Raji (cell line): Measurements from ENCODE around the gene OR2M4.

ENCODE experiments used
- POLR2A ChIP-seq: IDR thresholded peaks from 2 replicates; pipeline ENCODE4 v1.6.1; 2011; ENCODE audit warnings: low read depth, low read length, control low read depth; ENCODE audit not compliant: insufficient read depth

OR2M4 gene, protein sequence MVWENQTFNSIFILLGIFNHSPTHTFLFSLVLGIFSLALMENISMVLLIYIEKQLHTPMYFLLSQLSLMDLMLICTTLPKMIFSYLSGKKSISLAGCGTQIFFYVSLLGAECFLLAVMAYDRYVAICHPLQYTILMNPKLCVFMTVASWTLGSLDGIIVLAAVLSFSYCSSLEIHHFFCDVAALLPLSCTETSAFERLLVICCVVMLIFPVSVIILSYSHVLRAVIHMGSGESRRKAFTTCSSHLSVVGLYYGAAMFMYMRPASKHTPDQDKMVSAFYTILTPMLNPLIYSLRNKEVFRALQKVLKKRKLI

DNA sequence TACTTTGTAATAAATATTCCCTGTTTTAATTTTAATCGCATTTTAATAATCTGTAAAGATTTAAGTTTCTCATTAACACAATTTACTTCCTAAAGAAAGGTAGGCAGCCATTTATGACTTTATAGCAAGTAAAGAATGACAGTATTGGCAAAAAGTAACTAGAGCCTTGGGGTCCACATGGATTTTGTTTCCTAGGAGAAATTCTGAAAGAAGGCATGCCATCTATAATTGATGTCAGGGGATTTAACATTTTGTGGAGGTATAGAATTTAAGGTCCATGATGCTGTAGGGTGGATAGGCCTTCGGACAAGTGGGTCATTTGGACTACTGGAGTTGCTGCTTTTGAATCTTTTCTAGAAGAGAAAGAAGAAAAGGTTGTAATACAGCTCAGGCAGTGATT is at the start of gene OR2M4:
Gene OR2M4 (plus strand): TSS at position 301 of the 400 bp plus-strand sequence. CDS start 7,512 bp downstream, outside the sequence.
- no peak for TF ChIP-seq POLR2A

DNA sequence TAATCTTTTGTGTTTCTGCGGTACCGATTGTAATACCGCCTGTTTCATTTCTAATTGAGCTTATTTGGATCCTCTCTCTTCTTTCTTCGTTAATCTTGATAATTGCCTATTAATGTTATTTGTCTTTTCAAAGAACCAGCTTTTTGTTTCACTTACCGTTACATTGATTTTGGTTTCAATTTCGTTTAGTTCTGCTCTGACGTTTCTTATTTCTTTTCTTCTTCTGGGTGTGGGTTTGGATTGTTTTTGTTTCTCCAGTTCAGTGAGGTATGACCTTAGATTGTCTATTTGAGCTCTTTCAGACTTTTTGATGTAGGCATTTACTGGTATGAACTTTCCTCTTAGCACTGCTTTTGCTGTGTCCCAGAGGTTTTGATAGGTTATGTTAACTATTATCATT is 47.2 kb upstream of the OR2M4 start:
- no peak for TF ChIP-seq POLR2A

DNA sequence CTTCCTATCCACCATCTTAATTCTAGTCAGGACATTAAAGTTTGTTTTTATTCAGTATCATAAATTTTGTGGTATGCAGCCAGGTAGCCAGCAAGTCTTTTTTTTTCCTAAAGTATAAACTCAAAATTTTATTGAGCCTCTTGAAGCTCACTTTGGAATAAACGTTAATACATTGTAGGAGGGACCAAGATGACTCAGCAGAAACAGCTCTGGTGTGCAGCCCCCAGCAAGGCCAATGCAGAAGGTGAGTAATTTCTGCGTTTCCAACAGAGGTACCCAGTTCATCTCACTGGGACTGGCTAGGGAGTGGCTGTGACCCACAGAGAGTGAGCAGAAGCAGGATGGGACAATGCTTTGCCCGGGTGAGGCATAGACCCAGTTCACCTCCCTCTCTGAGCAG is 43.9 kb upstream of the OR2M4 start:
- no peak for TF ChIP-seq POLR2A

DNA sequence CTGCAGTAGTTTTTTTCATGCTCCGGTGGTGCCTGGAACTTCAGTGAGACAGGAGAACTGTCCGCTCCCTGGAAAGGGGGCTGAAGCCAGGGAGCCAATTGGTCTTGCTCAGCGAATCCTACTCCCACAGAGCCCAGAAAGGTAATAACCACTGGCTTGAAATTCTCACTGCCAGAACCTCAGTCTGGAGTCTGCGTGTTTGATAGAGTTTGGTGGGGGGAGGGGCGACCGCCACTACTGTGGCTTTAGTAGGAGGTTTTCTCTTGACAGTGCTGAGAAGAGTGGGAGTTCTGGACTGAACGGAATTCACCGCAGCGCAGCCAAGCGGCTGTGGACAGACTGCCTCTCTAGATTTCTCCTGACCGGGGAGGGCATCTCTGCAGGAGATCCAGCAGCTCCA is 42.2 kb upstream of the OR2M4 start:
- TF ChIP-seq POLR2A = no peak

DNA sequence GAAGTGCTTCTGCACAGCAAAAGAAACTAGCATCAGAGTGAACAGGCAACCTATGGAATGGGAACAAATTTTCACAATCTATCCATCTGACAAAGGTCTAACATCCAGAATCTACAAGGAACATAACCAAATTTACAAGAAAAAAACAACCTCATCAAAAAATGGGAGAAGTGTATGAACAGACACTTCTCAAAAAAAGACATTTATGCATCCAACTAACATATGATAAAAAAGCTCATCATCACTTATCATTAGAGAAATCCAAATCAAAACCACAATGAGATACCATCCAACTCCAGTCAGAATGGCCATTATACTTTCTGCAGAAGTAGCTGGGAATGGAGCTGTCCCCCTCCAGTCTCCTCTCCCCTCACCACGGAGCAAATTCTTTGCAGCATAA is 37.1 kb upstream of the OR2M4 start:
- no peak for TF ChIP-seq POLR2A

DNA sequence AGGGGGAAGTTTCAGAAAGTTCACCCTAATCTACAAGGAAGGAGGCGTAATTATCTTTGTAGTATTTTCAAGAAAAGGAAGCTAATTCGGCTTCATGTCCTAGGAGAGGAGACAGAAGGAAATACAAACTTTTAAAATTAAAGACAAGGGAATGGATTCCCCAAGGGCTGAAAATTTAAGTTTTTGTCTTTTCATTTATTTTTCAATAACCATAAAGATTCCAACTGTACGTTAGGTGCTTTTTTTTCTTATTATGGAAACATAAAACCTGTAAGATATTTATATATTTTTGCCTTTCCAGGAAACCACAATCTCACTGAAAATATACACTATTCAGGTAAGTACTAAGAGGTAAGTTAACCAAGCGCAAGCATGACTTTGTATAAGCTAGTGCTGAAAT is 34.3 kb upstream of the OR2M4 start, which contains the start of gene OR2M3:
Gene OR2M3 (plus strand): TSS at position 301 of the 400 bp plus-strand sequence. CDS start 5,803 bp downstream, outside the sequence.
- no peak for TF ChIP-seq POLR2A

DNA sequence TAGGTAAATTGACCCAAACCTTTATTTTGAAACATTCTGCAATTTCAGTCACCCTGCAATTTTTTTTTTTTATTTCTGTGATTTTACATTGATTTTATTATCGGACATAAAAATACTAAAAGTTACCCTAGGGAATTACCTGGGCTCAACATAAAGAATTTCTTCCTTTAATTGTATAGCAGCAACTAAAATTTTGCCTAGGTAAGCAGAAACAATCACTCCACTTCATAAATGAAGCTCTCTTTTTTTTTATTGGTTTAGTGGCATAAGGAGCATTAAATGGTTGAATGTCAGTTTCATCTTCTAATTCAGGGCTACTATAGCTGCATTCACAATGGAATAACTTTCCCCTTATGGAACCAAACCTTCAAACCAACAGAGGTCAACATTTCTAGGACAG is 15.3 kb upstream of the OR2M4 start:
- no peak for TF ChIP-seq POLR2A

DNA sequence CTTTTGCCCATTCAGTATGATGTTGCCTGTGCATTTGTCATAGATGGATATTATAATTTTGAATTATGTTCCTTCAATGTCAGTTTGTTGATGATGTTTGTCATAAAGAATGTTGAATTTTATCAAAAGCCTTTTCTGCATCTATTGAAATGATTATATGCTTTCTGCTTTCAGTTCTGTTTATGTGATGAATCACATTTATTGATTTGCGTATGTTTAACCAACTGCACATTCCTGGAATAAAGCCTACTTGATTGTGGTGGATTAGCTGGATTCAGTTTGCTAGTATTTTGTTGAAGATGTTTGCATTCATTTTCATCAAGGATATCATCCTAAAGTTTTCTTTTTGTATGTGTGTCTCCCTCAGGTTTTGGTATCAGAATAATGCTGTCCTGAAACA is 5.7 kb upstream of the OR2M4 start:
- no peak for TF ChIP-seq POLR2A

DNA sequence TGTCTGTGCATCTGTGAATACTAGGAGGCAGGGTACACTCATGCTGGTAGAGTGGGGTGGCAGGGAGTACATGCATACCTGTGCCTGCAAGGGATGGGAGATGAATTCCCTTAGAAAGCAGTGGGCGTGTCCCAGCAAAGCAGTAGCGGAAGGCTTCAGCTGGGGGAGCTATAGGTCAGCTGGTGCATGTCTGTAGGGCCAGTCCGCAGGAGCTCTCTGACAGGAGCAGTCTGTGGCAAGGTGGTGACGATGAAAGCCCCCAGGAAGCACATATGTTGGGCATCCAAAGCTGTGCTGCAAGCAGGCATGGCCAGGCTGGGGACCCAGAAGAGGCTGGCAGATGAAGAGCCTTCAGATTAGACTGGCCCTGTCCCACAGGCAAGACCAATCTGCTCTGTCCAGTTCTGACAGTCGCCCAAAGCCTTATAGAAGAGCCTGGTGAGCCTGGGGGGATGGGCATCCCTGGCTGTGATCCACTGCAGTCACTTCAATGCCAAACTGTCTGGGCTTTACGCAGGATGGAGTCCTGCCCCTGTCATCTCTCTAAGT is 1.8 kb upstream of the OR2M4 start:
- TF ChIP-seq POLR2A = no peak

DNA sequence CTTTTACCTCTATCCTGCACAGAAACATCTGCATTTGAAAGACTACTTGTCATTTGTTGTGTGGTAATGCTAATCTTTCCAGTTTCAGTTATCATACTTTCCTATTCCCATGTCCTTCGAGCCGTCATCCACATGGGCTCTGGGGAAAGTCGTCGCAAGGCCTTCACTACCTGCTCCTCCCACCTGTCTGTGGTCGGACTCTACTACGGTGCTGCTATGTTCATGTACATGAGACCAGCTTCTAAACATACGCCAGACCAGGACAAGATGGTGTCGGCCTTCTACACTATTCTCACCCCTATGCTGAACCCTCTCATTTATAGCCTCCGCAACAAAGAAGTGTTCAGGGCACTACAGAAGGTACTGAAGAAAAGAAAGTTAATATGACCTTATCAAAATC is 8.3 kb downstream of the OR2M4 start:
- no peak for TF ChIP-seq POLR2A

DNA sequence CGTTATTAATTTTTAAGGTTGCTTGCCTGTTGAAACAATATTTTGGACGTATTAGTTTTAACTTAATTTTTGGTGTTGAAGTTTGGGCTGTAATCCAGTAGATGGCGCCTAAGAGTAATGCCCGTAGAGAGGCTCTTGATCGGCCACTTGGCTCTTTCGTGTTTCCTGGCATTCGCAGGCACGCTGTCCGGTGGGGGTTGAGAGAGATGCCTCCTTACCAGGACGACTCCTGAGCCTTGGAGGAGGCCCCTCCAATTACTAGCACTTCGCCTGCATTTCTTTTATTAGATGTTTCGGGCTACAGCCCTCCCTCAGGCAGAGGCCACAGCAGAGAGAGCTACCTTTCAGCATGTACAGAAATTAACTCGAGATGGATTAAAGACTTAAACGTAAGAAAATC is 12.0 kb downstream of the OR2M4 start:
- no peak for TF ChIP-seq POLR2A

DNA sequence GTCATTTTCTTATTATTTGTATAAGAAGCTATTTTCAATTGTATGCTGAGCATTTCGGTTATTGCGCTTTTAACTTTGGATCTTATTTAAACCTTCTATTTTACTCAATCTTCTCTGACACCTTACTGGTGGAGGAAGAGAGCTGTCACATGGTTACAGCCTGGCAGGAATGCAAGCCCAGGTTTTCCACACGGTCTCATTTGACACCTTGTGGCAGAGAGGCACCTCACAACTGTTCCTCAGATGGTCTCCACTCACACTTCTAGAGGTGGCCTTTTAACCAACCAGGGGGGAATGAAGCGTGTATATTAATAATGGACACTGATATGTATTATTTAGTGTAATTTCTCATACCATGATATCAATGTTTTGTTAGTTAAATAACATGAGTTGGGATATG is 37.0 kb downstream of the OR2M4 start:
- TF ChIP-seq POLR2A = no peak

DNA sequence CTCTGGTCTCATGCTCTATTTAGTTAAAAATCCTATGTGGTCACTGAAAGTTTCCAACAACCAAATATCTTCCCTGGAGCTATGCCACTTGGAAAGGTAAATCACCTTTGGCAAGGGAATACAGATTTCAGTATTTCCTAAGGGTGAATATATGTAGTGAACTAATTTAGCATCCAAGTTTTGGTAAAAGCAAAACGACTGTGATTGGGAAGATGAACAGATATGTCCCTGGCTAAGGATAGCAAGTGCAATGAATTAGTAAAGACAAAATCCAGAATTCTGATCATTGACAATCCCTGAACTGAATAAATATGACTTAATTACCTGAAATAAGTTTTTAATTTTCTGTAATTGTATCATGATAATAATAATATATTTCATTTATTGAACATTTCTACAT is 46.7 kb downstream of the OR2M4 start, which contains the start of gene OR2T33:
Gene OR2T33 (minus strand): TSS at position 101 of the 400 bp plus-strand sequence. CDS start 4,162 bp downstream, outside the sequence.
- TF ChIP-seq POLR2A = no peak

DNA sequence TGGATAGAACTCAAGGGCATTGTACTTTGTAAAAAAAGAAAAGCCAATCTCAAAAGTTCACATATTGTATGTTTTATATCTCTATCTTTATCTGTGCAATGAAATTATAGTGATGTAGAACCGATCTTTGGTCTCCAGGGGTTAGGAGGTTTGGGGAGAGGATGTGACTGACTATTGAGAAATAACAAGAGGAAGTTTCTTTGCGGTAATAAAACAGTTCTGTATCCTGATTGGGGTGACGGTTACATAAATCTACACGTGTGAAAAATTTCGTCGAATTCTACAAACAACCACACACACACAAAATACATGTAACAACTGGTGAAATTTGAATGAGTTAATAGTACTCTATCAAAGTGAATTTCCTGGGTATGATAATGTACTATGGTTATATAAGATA is 57.2 kb downstream of the OR2M4 start:
- no peak for TF ChIP-seq POLR2A
